Measurements from ENCODE around the gene ITGA4. TPM values are rescaled to one million over a fixed set of nuclear protein-coding genes. Genes with fewer than 3 reads are reported as not detected.

Gene ITGA4
- total and polyA plus RNA-seq, 2 donors (not counting 3 experiments of a cell fraction or from before 2014, with no cell fraction given), result 1.5 to 2.8 TPM

DNA sequence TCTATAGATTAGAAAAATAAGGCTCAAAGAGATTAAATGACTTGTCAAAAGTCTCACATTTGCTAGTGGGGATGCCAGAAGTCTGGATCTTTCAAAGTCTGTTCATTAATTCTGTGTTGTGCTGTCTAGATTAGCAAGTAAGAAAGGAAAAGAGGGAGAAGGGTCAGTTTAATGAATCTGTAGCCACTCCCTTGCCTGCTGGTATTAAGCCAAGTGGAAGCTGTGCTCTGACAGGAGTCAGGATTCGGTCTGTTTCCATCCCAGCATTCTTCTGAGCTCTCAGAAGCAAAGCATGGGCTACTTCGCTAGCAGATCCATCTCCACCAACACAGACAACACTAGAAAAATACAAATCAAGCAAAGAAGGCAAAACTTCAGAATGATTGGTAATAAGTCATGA lies 101.2 kb downstream of the ITGA4 start:
- intact Hi-C loops (cut with micrococcal nuclease), result no loop called here
- Histone ChIP-seq H3K4me3 (replicated peaks in 1 of 3; ENCODE audit: insufficient read depth in 1 of 3, low read depth in 1 of 3, low read length in 3 of 3) (no peak overlapping the region), H4K20me1 (replicated peaks; ENCODE audit: control insufficient read depth, extremely low read depth, insufficient read depth, low read length) (no peaks in the 10 kb centered on the region), H3K27me3 (ENCODE audit: control insufficient read depth in 2 of 2, insufficient read depth in 2 of 2, low read length in 2 of 2) (no peaks in the 10 kb centered on the region), H3K9me3 (replicated peaks; ENCODE audit: control insufficient read depth, insufficient read depth, low read length) (no peaks in the 10 kb centered on the region), H3K27ac (ENCODE audit: insufficient read depth, low read depth, low read length) (no peak overlapping the region), H2AFZ (ENCODE audit: low read depth, low read length) (no peak overlapping the region), H3K36me3 (ENCODE audit: control insufficient read depth in 2 of 2, extremely low read depth in 1 of 2, insufficient read depth in 2 of 2, low read length in 2 of 2) (no peaks in the 10 kb centered on the region), H3K9ac (replicated peaks; ENCODE audit: extremely low read depth, insufficient read depth, low read length) (no peak overlapping the region), H3K79me2 (ENCODE audit: control insufficient read depth, insufficient read depth, low read length) (no peaks in the 10 kb centered on the region), H3K9me1 (replicated peaks; ENCODE audit: control insufficient read depth, extremely low read depth, insufficient read depth, low read length) (no peaks in the 10 kb centered on the region), H3K4me1 (ENCODE audit: control insufficient read depth, extremely low read depth, insufficient read depth, low read length) (no peaks in the 10 kb centered on the region), H3K4me2 (ENCODE audit: insufficient read depth, low read length) (no peak overlapping the region)
- ChIA-PET CTCF (interaction anchor here (1.9 kb wide), 1 partner anchor 1435 kb away, joined by 5 read pairs; no protein-coding TSS in a partner anchor), POLR2A (no interaction called here)
- TF ChIP-seq MYC (IDR thresholded peaks at IDR 0.05; ENCODE audit: low read depth, low read length) (no peak), CTCF (IDR thresholded peaks at IDR 0.05; ENCODE audit: extremely low read depth in 1 of 2, insufficient read depth in 1 of 2, low read depth in 1 of 2, low read length in 2 of 2) (no peak), MAX (IDR thresholded peaks at IDR 0.05; ENCODE audit: insufficient read depth, insufficient read length) (no peak), GATA2 (IDR thresholded peaks at IDR 0.05; ENCODE audit: insufficient read depth, insufficient read length, low read depth, low read length) (no peak), EZH2 (IDR thresholded peaks at IDR 0.05; ENCODE audit: borderline replicate concordance, low read depth, low read length, severe bottlenecking) (no peak), POLR2A (IDR thresholded peaks at IDR 0.05; ENCODE audit: low read depth, low read length) (no peak), FOS (IDR thresholded peaks at IDR 0.05; ENCODE audit: borderline replicate concordance, insufficient read depth, low read length) (no peak), JUN (IDR thresholded peaks at IDR 0.05; ENCODE audit: borderline replicate concordance, insufficient read depth, insufficient read length, low read depth) (no peak), POLR2AphosphoS5 (IDR thresholded peaks at IDR 0.05; ENCODE audit: insufficient read depth, low read depth, low read length) (no peak)
- dilution Hi-C loops (cut with MboI; ENCODE audit: extremely low pct_ligation_motif_present, low sequenced_read_pairs), result no loop called here
- BruUV-seq (replicated peaks), result no TSS peak
- FAIRE-seq, result no peak
- DNase-seq (ENCODE audit: low read depth, low spot score), result no peak

All from endothelial cell of umbilical vein (primary cell).